ENCODE measurements around the gene ADCY9.

- TF ChIP-seq CTCF (IDR thresholded peaks at IDR 0.05) (no peak), POLR2A (IDR thresholded peaks at IDR 0.05) (no peak)
These were observed 114.1 kb downstream of the ADCY9 start for GRCh38 chr16:4002121-4002520.

Data from esophagus squamous epithelium (tissue), 4 donors.